Coronary artery (tissue), 2 donors: ENCODE data around the gene APLF.

ENCODE experiments used
- DNase-seq: peaks from one replicate; pipeline ENCODE4 v3.0.0-alpha.2; 2017; ENCODE audit warnings: low spot score
- H3K27ac ChIP-seq, 2 donors: fragments of 200-600 bp; sonication (generic); one replicate each; pipeline ENCODE4 v1.5.1; 2016 to 2019
- H3K4me3 ChIP-seq: fragments of 200-600 bp; sonication (generic); 2 replicates; pipeline ENCODE4 v1.5.1; 2016; ENCODE audit warnings: mild to moderate bottlenecking, moderate library complexity
- TF ChIP-seq, protein P1 (sequence below): fragments of 200-600 bp; sonication (generic); IDR thresholded peaks from one replicate; pipeline ENCODE4 v1.5.1; 2019; ENCODE audit warnings: antibody characterized with exemption

Gene APLF

DNA sequence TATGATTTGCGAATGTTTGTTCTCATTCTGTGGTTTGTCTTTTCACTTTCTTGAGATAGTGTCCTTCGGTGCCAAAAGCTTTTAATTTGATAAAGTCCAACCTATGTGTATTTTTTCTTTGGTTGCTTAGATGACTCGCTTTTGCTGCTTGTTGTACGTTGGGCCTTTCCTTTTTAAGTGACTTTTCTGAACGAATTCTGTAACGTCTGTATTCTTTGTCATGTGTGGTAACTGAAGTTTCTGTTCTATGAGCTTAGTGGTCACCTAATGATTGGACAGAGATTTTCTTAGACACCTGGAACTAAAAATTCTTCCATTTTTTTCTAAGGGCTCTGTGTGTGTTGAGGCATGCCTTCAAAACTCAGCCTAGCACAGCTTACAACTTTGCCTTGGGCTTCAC, 156.4 kb downstream of the APLF start:
- Histone ChIP-seq H3K27ac (no peak overlapping the region), H3K4me3 (no peak overlapping the region)
- TF ChIP-seq, protein P1, sequence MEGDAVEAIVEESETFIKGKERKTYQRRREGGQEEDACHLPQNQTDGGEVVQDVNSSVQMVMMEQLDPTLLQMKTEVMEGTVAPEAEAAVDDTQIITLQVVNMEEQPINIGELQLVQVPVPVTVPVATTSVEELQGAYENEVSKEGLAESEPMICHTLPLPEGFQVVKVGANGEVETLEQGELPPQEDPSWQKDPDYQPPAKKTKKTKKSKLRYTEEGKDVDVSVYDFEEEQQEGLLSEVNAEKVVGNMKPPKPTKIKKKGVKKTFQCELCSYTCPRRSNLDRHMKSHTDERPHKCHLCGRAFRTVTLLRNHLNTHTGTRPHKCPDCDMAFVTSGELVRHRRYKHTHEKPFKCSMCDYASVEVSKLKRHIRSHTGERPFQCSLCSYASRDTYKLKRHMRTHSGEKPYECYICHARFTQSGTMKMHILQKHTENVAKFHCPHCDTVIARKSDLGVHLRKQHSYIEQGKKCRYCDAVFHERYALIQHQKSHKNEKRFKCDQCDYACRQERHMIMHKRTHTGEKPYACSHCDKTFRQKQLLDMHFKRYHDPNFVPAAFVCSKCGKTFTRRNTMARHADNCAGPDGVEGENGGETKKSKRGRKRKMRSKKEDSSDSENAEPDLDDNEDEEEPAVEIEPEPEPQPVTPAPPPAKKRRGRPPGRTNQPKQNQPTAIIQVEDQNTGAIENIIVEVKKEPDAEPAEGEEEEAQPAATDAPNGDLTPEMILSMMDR, result no peak
- DNase-seq, result no peak

DNA sequence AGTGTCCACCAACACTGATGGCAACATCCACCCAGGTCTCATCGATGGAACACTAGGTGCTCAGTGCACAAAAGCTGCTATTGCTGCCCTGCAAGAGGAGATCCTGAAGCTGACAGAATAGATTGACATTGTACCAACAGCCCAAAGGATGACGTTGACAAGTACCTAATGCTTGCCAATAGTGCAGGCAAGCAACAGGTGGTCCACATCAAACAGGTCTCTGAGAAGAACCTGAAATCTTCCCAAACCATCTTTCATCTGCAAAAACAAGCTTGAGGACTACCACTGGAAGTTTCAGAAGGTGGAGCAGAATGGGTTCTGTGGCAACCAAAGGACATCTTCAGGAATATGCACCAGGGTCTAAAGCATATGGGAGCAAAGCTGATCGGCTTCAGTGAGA, 160.2 kb downstream of the APLF start:
- no peak for DNase-seq
- no peak overlapping the region for H3K4me3 ChIP-seq

More for the DNA sequence above, 160.2 kb downstream of the APLF start:
- no peak overlapping the region for H3K27ac ChIP-seq
- TF ChIP-seq, protein P1, result no peak
